IMR-90 (cell line): Measurements from ENCODE around the gene MDM4. TPM values are rescaled to one million over a fixed set of nuclear protein-coding genes. Genes with fewer than 3 reads are reported as not detected.

Experiments used
- ATAC-seq: fragments of 200-7000 bp; cut with Tn5 transposase; 2 replicates; pipeline ENCODE4 v1.9.1; 2020; ENCODE audit warnings: low read depth, mild to moderate bottlenecking, moderate library complexity
- BruUV-seq: library from RNA; stranded (reverse); fragments of 400-500 nt; replicated peaks from 2 replicates; lab custom pipeline; 2021; lab: Mats Ljungman, UMichigan
- CTCF ChIA-PET: fragments of 300-600 bp; formaldehyde crosslinking; extraction: SDS; loops from one replicate; lab custom pipeline; 2021; ENCODE audit warnings: antibody characterized with exemption; lab: Yijun Ruan, JAX
- POLR2A ChIA-PET: fragments of 300-600 bp; sonication (Branson Sonifier 250); formaldehyde crosslinking; loops from one replicate; lab custom pipeline; 2022; ENCODE audit warnings: antibody characterized with exemption; ENCODE audit not compliant: unreplicated experiment; lab: Charles Lee
- DNase-seq: peaks from one replicate; pipeline ENCODE4 v3.0.0; 2013
- H2AFZ ChIP-seq: replicated peaks from 2 replicates; pipeline ENCODE3; 2013; ENCODE audit warnings: low read length, mild to moderate bottlenecking; ENCODE audit not compliant: poor library complexity
- H2AK5ac ChIP-seq: 2 replicates; pipeline ENCODE4 v1.6.1; 2013; ENCODE audit warnings: low read depth, low read length, inconsistent platforms
- H2AK9ac ChIP-seq: replicated peaks from 2 replicates; pipeline ENCODE3; 2013; ENCODE audit warnings: mild to moderate bottlenecking, low read depth, low read length, moderate library complexity; ENCODE audit not compliant: poor library complexity
- H2BK120ac ChIP-seq: 2 replicates; pipeline ENCODE4 v1.6.1; 2013; ENCODE audit warnings: low read depth, low read length, inconsistent platforms
- H2BK15ac ChIP-seq: 3 replicates; pipeline ENCODE4 v1.6.1; 2013; ENCODE audit warnings: low read depth, low read length, inconsistent platforms
- H2BK20ac ChIP-seq: 2 replicates; pipeline ENCODE4 v1.6.1; 2013; ENCODE audit warnings: low read depth, mild to moderate bottlenecking, inconsistent platforms, low read length, moderate library complexity
- H2BK5ac ChIP-seq: 2 replicates; pipeline ENCODE4 v1.6.1; 2013; ENCODE audit warnings: mild to moderate bottlenecking, low read depth, low read length, inconsistent platforms; ENCODE audit not compliant: poor library complexity, severe bottlenecking
- H3K14ac ChIP-seq: replicated peaks from 2 replicates; pipeline ENCODE4 v1.6.1; 2013; ENCODE audit warnings: low read depth, low read length, inconsistent platforms
- H3K18ac ChIP-seq: 2 replicates; pipeline ENCODE4 v1.6.1; 2013; ENCODE audit warnings: low read depth, low read length, control low read depth
- H3K23ac ChIP-seq: 2 replicates; pipeline ENCODE4 v1.6.1; 2013; ENCODE audit warnings: low read depth, low read length, inconsistent platforms
- H3K27ac ChIP-seq: 2 replicates; pipeline ENCODE4 v1.5.1; 2013; ENCODE audit warnings: mild to moderate bottlenecking, control low read depth, low read length; ENCODE audit not compliant: insufficient read depth
- H3K27me3 ChIP-seq: 2 replicates; pipeline ENCODE4 v1.6.1; 2013; ENCODE audit warnings: low read length; ENCODE audit not compliant: control insufficient read depth, insufficient read depth
- H3K36me3 ChIP-seq: 2 replicates; pipeline ENCODE4 v1.6.1; 2013; ENCODE audit warnings: low read length, mixed read lengths; ENCODE audit not compliant: control insufficient read depth, insufficient read depth
- H3K4ac ChIP-seq: 2 replicates; pipeline ENCODE4 v1.6.1; 2013; ENCODE audit warnings: low read depth, low read length, inconsistent platforms
- H3K4me1 ChIP-seq: 2 replicates; pipeline ENCODE4 v1.6.1; 2013; ENCODE audit warnings: low read length, mixed read lengths; ENCODE audit not compliant: control insufficient read depth, insufficient read depth
- H3K4me2 ChIP-seq: 2 replicates; pipeline ENCODE4 v1.6.1; 2013; ENCODE audit warnings: low read depth, mild to moderate bottlenecking, control low read depth, low read length, moderate library complexity
- H3K4me3 ChIP-seq: 2 replicates; pipeline ENCODE4 v1.5.1; 2013; ENCODE audit warnings: low read depth, mild to moderate bottlenecking, control low read depth, low read length, moderate library complexity; ENCODE audit not compliant: insufficient read depth
- H3K56ac ChIP-seq: 2 replicates; pipeline ENCODE4 v1.6.1; 2013; ENCODE audit warnings: low read length, inconsistent platforms; ENCODE audit not compliant: insufficient read depth; ENCODE audit errors: extremely low read depth
- H3K79me1 ChIP-seq, 2 experiments: 2 replicates each; pipeline ENCODE4 v1.6.1; 2013; ENCODE audit warnings: low read length in 2 of 2, inconsistent platforms in 1 of 2, low read depth in 1 of 2
- H3K9ac ChIP-seq: 2 replicates; pipeline ENCODE4 v1.6.1; 2013; ENCODE audit warnings: low read depth, low read length, control low read depth
- H3K9me1 ChIP-seq: 2 replicates; pipeline ENCODE4 v1.6.1; 2013; ENCODE audit warnings: low read length, inconsistent platforms; ENCODE audit not compliant: insufficient read depth
- H3K9me3 ChIP-seq: 2 replicates; pipeline ENCODE4 v1.6.1; 2013; ENCODE audit warnings: low read length; ENCODE audit not compliant: control insufficient read depth, insufficient read depth
- H4K20me1 ChIP-seq: 2 replicates; pipeline ENCODE4 v1.6.1; 2013; ENCODE audit warnings: low read length, inconsistent platforms; ENCODE audit not compliant: insufficient read depth
- H4K5ac ChIP-seq: 2 replicates; pipeline ENCODE4 v1.6.1; 2013; ENCODE audit warnings: mild to moderate bottlenecking, low read depth, low read length, control low read depth
- H4K8ac ChIP-seq, 2 experiments: 2 replicates each; pipeline ENCODE4 v1.6.1; 2013; ENCODE audit warnings: low read depth in 2 of 2, low read length in 2 of 2, control low read depth in 1 of 2, inconsistent platforms in 1 of 2
- H4K91ac ChIP-seq: 2 replicates; pipeline ENCODE4 v1.6.1; 2013; ENCODE audit warnings: low read depth, low read length, inconsistent platforms; ENCODE audit not compliant: insufficient read depth
- BHLHE40 ChIP-seq: fragments of 150-350 bp; IDR thresholded peaks from 2 replicates; pipeline ENCODE4 v1.6.1; 2016; ENCODE audit warnings: mild to moderate bottlenecking, low read depth, low read length
- CEBPB ChIP-seq: IDR thresholded peaks from 2 replicates; pipeline ENCODE4 v1.6.1; 2012; ENCODE audit warnings: low read depth, low read length, improper control_type of control experiment
- CHD1 ChIP-seq: IDR thresholded peaks from 2 replicates; pipeline ENCODE4 v1.6.1; 2012; ENCODE audit warnings: low read depth, low read length, improper control_type of control experiment
- FOS ChIP-seq: fragments of 150-350 bp; IDR thresholded peaks from 2 replicates; pipeline ENCODE4 v1.6.1; 2016; ENCODE audit warnings: low read depth, low read length
- MAFK ChIP-seq: IDR thresholded peaks from 2 replicates; pipeline ENCODE4 v1.6.1; 2012; ENCODE audit warnings: low read depth, low read length, improper control_type of control experiment
- MAZ ChIP-seq: IDR thresholded peaks from 2 replicates; pipeline ENCODE4 v1.6.1; 2012; ENCODE audit warnings: low read depth, mild to moderate bottlenecking, low read length, improper control_type of control experiment, moderate library complexity, borderline replicate concordance
- MXI1 ChIP-seq: IDR thresholded peaks from 2 replicates; pipeline ENCODE4 v1.6.1; 2012; ENCODE audit warnings: low read depth, mild to moderate bottlenecking, low read length, moderate library complexity, borderline replicate concordance
- NFE2L2 ChIP-seq: fragments of 150-350 bp; IDR thresholded peaks from 2 replicates; pipeline ENCODE4 v1.6.1; 2016; ENCODE audit warnings: low read depth, mild to moderate bottlenecking, low read length
- POLR2A ChIP-seq: IDR thresholded peaks from 2 replicates; pipeline ENCODE4 v1.6.1; 2012; ENCODE audit warnings: mild to moderate bottlenecking, low read depth, low read length
- RAD21 ChIP-seq: IDR thresholded peaks from 2 replicates; pipeline ENCODE4 v1.6.1; 2012; ENCODE audit warnings: low read length, improper control_type of control experiment
- RCOR1 ChIP-seq: IDR thresholded peaks from 2 replicates; pipeline ENCODE4 v1.6.1; 2012; ENCODE audit warnings: mild to moderate bottlenecking, low read length, improper control_type of control experiment; ENCODE audit not compliant: insufficient replicate concordance
- RFX5 ChIP-seq: IDR thresholded peaks from 2 replicates; pipeline ENCODE4 v1.8.0; 2012; ENCODE audit warnings: low read depth, mild to moderate bottlenecking, low read length, moderate library complexity
- SMC3 ChIP-seq: fragments of 150-350 bp; IDR thresholded peaks from 2 replicates; pipeline ENCODE4 v1.6.1; 2016; ENCODE audit warnings: low read depth, mild to moderate bottlenecking, antibody characterized with exemption, low read length, moderate library complexity
- WGBS, 2 experiments: methylation state at CpG; one replicate each; pipeline versions ENCODE4 v1.1.5 to v1.1.7; 2013; ENCODE audit warnings: missing lambda C conversion rate in 2 of 2; ENCODE audit not compliant: insufficient read length in 1 of 2; ENCODE audit errors: extremely low coverage in 2 of 2; 5-methylcytosine and 5-hydroxymethylcytosine counted together
- dilution Hi-C: fragments of 300-500 bp; cut with HindIII; formaldehyde crosslinking; loops from one replicate; pipeline ENCODE4 v1.14.3; 2018; ENCODE audit warnings: low sequenced_read_pairs; ENCODE audit not compliant: unreplicated experiment
- in situ Hi-C: fragments of 300-500 bp; cut with MboI; formaldehyde crosslinking; loops from 3 replicates; pipeline ENCODE4 v1.14.3; 2019; ENCODE audit warnings: low sequenced_read_pairs, inconsistent platforms, mixed read lengths
- intact Hi-C: fragments of 100-400 bp; cut with micrococcal nuclease; formaldehyde crosslinking; loops from 2 replicates; pipeline ENCODE4 v1.10.0; 2022
- polyA plus RNA-seq, 3 experiments: library from polyadenylated mRNA; depleted of rRNA; stranded (reverse); fragments of >200 nt; gene quantifications; 2 replicates each; pipeline ENCODE4 v1.2.3, GENCODE V29; 2012; ENCODE audit warnings: low replicate concordance in 1 of 3
- total RNA-seq: library from RNA; depleted of rRNA; stranded (reverse); fragments of >200 nt; gene quantifications from 2 replicates; pipeline ENCODE4 v1.2.3, GENCODE V29; 2012
- TF ChIP-seq, protein P1 (sequence below): fragments of 150-350 bp; IDR thresholded peaks from 2 replicates; pipeline ENCODE4 v1.6.1; 2017; ENCODE audit warnings: mild to moderate bottlenecking, antibody characterized with exemption, low read length, low read depth
- TF ChIP-seq, protein P2 (sequence below): conservative IDR thresholded peaks from 2 replicates; pipeline ENCODE4 v1.5.1; 2012; ENCODE audit warnings: mild to moderate bottlenecking, low read depth, low read length, improper control_type of control experiment
- TF ChIP-seq, protein P3 (sequence below): fragments of 150-350 bp; IDR thresholded peaks from 2 replicates; pipeline ENCODE4 v1.6.1; 2016; ENCODE audit warnings: low read depth, mild to moderate bottlenecking, low read length, moderate library complexity, borderline replicate concordance

MDM4 gene
- total and polyA plus RNA-seq, 2 of the 4 experiments (the other 2 are of a cell fraction): 7.4 to 20.1 TPM

DNA sequence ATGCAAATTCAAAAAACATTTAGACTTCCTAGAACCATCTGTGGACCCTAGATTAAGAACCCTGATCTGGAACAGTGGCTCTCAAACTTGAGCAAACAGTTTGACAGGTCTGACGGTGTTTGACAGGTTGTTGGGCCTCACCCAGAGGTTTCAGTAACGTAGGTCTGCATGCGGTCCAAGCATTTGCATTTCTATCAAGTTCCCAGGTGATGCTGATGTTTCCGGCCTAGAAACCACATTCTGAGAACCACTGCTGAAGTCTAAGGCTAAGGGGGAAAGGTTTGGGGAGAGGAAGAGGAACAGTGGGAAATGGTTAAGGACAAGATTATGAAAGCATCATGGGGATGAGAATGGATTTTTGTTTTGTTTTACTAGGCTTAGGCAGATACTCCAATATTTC lies 48.6 kb downstream of the MDM4 start:
- DNase-seq: no peak
- H2BK20ac ChIP-seq: no peak overlapping the region
- no peak overlapping the region for H3K56ac ChIP-seq
- ChIA-PET POLR2A (no interaction called here), CTCF (interaction anchor here (1.0 to 2.8 kb wide), 4 partner anchors 11 to 243 kb away, joined by 3 to 41 read pairs (median 8); no protein-coding TSS in a partner anchor)
- H3K36me3 ChIP-seq: no peaks in the 10 kb centered on the region
- ATAC-seq: no peak
- no peak overlapping the region for H3K4ac ChIP-seq
- H2BK15ac ChIP-seq: no peak overlapping the region
- no peak overlapping the region for H2AK9ac ChIP-seq
- H3K18ac ChIP-seq: no peak overlapping the region
- no TSS peak for BruUV-seq
- no peak overlapping the region for H3K27ac ChIP-seq
- H3K9me1 ChIP-seq: peaks cover 8% of the 10 kb centered on the region
- H3K4me1 ChIP-seq: peaks cover 5% of the 10 kb centered on the region; the same call in 1 of the 2 replicates
- intact Hi-C loops: loop anchor here (1.0 to 5.0 kb wide), 2 partner anchors 182 to 198 kb away; no protein-coding TSS in a partner anchor
- H2AK5ac ChIP-seq: no peak overlapping the region
- in situ Hi-C loops: loop anchor here (5.0 kb wide), 1 partner anchor 242 kb away; no protein-coding TSS in a partner anchor
- no peak overlapping the region for H4K8ac ChIP-seq
- no peak overlapping the region for H3K9ac ChIP-seq
- H2BK120ac ChIP-seq: no peak overlapping the region
- H2BK5ac ChIP-seq: no peak overlapping the region
- no peak overlapping the region; the same call in 1 of the 2 replicates for H4K91ac ChIP-seq
- H4K20me1 ChIP-seq: no peaks in the 10 kb centered on the region
- 40% methylated on average over 1 of the region's 4 CpGs; no CpG with 5 or more reads in 1 of the 2 experiments for WGBS, 2 experiments
- dilution Hi-C loops: no loop called here
- no peaks in the 10 kb centered on the region for H3K9me3 ChIP-seq
- H3K4me2 ChIP-seq: no peak overlapping the region
- no peak for TF ChIP-seq RAD21
- no peak for TF ChIP-seq MAZ
- TF ChIP-seq, protein P1, sequence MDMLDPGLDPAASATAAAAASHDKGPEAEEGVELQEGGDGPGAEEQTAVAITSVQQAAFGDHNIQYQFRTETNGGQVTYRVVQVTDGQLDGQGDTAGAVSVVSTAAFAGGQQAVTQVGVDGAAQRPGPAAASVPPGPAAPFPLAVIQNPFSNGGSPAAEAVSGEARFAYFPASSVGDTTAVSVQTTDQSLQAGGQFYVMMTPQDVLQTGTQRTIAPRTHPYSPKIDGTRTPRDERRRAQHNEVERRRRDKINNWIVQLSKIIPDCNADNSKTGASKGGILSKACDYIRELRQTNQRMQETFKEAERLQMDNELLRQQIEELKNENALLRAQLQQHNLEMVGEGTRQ: no peak
- no peak for TF ChIP-seq SMC3
- TF ChIP-seq, protein P2, sequence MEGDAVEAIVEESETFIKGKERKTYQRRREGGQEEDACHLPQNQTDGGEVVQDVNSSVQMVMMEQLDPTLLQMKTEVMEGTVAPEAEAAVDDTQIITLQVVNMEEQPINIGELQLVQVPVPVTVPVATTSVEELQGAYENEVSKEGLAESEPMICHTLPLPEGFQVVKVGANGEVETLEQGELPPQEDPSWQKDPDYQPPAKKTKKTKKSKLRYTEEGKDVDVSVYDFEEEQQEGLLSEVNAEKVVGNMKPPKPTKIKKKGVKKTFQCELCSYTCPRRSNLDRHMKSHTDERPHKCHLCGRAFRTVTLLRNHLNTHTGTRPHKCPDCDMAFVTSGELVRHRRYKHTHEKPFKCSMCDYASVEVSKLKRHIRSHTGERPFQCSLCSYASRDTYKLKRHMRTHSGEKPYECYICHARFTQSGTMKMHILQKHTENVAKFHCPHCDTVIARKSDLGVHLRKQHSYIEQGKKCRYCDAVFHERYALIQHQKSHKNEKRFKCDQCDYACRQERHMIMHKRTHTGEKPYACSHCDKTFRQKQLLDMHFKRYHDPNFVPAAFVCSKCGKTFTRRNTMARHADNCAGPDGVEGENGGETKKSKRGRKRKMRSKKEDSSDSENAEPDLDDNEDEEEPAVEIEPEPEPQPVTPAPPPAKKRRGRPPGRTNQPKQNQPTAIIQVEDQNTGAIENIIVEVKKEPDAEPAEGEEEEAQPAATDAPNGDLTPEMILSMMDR: no peak
- no peak for TF ChIP-seq CHD1
- no peak for TF ChIP-seq MXI1
- TF ChIP-seq RFX5: no peak
- TF ChIP-seq BHLHE40: no peak
- TF ChIP-seq POLR2A: no peak
- TF ChIP-seq RCOR1: no peak
- TF ChIP-seq MAFK: no peak
- no peak for TF ChIP-seq CEBPB
- TF ChIP-seq, protein P3, sequence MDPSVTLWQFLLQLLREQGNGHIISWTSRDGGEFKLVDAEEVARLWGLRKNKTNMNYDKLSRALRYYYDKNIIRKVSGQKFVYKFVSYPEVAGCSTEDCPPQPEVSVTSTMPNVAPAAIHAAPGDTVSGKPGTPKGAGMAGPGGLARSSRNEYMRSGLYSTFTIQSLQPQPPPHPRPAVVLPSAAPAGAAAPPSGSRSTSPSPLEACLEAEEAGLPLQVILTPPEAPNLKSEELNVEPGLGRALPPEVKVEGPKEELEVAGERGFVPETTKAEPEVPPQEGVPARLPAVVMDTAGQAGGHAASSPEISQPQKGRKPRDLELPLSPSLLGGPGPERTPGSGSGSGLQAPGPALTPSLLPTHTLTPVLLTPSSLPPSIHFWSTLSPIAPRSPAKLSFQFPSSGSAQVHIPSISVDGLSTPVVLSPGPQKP: no peak
- no peak for TF ChIP-seq NFE2L2
- TF ChIP-seq FOS: no peak
- H3K27me3 ChIP-seq: no peaks in the 10 kb centered on the region
- no peak overlapping the region for H3K14ac ChIP-seq
- no peak overlapping the region for H2AFZ ChIP-seq
- no peak overlapping the region for H3K23ac ChIP-seq
- H3K4me3 ChIP-seq: no peak overlapping the region
- no peak overlapping the region for H4K5ac ChIP-seq
- H3K79me1 ChIP-seq: no peaks in the 10 kb centered on the region
